Erythroblast (primary cell): ENCODE results near the gene SYP.

Source experiments
- DNase-seq, 2 experiments: peaks; one replicate each; lab custom pipeline; 2025; lab: John Stamatoyannopoulos, UW
- GATA1 ChIP-seq: IDR thresholded peaks from 2 replicates; pipeline ENCODE4 v1.6.1; 2011; ENCODE audit warnings: low read depth, mild to moderate bottlenecking, control low read depth, low read length, moderate library complexity
- POLR2A ChIP-seq: IDR thresholded peaks from 2 replicates; pipeline ENCODE4 v1.6.1; 2011; ENCODE audit warnings: mild to moderate bottlenecking, low read length

Gene SYP

GRCh38 chrX:49231333-49232000 lies 31.5 kb upstream of the SYP start:
- DNase-seq: no peak
- TF ChIP-seq POLR2A: no peak
- no peak for TF ChIP-seq GATA1

GRCh38 chrX:49230500-49231232 lies 30.7 kb upstream of the SYP start:
- DNase-seq: peak; percentile 58 to 61
- TF ChIP-seq GATA1: no peak
- no peak for TF ChIP-seq POLR2A

DNA sequence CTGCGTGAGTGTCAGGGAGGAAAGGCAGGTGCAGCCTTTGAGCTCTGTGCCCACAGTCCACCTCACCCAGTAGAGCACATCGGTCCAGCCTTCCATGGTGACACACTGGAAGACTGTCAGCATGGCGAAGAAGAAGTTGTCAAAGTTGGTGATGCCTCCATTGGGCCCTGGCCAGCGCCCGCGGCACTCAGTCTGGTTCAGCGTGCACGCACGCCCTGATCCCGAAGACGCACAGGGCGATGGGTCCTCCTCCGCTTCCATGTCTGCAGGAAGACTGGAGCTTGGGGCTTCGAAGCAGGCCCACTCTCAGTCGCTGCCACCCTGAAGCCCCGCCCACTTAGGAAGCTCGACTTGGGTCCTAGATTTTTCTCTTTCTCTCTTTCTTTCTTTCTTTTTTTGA lies 28.2 kb upstream of the SYP start:
- TF ChIP-seq POLR2A (no peak), GATA1 (no peak)

GRCh38 chrX:49227726-49228125 lies 27.7 kb upstream of the SYP start:
- TF ChIP-seq POLR2A: no peak
- no peak for TF ChIP-seq GATA1
- DNase-seq: no peak

More for the DNA sequence above, 28.2 kb upstream of the SYP start:
- DNase-seq: no peak

DNA sequence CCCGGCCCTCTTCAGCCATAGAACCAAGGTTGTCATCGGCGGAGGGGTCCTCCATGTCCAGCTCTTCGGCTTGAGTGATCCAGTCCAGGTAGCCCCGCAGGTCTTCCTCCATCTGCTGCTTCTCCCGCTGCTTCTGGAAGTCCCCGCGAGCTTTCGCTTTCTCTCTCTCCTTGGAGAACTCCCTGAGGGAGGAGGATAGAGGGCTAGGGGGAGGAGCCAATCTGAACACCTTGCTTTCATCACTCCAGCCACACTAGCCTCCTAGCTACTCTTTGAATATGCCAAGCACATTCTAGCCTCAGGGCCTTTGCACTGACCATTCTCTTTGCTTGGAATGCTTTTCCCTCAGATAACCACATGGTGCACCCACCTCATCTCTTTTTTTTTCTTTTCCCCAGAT lies 27.0 kb upstream of the SYP start:
- no peak for DNase-seq
- TF ChIP-seq GATA1: no peak
- TF ChIP-seq POLR2A: no peak

DNA sequence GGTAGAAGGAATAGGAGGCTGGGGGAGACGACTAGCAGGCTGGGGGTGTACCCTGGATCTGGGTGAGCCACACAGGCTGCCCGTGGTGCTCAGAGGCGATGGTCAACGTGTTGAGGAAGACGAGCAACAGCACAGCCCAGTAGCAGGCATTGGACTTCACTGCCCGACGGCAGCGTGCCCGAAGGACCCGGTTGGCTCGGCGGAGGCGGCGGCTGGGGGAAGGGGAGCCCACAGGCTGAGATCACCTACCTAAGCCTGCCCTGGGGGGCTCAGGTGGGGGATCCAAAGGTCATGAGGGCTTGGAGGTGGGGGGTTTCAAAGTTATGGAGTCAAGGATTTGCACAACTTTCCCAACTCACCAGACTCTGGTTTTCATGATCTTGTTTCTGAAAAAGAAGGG lies 25.9 kb upstream of the SYP start:
- TF ChIP-seq GATA1 (no peak), POLR2A (no peak)
- DNase-seq: no peak

- TF ChIP-seq POLR2A: no peak
- no peak for TF ChIP-seq GATA1
- DNase-seq: no peak
Measured at GRCh38 chrX:49221868-49222267, 21.9 kb upstream of the SYP start.

DNA sequence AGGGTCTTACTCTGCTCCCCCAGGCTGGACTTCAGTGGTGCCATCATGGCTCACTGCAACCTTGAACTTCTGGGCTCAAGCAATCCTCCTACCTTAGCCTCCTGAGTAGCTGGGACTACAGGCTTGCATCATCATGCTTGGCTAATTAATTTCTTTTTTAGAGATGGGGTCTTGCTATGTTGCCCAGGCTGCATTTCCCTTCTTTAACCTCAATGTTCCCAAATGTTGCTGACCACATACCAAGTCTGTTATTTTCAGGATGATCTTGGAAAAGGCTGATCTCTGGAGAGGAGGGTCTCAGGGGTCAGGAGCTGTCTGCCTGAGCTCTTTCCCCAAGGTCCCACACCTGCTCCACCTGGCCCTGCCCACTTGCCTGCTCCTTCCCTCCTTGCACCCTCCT lies 20.1 kb upstream of the SYP start:
- TF ChIP-seq GATA1 (no peak), POLR2A (no peak)
- no peak for DNase-seq

DNA sequence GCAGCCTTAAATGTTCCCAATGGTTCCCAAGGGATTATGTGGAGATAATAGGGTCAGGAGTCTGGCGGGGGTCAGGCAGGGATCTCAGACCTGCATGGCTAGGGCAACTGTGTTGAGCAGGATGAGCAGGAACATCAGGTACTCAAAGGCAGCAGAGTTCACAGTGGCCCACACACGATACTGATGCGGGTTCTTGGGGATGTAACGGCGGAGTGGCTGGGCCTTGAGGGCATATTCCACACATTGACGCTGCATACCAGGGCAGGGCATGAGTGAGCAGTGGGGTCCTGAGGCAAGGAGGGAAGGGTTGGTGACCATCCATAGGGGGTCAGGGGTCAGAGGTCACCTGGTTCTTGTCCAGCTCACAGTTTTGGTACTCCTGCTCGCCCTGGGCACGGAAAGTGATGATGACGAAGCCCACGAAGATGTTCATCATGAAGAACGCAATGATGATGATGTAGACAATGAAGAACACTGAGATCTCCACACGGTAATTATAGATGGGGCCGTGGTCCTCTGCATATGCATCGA lies 15.1 kb upstream of the SYP start:
- no peak for TF ChIP-seq POLR2A
- no peak for TF ChIP-seq GATA1

GRCh38 chrX:49214416-49214815 lies 14.4 kb upstream of the SYP start:
- no peak for TF ChIP-seq GATA1
- no peak for TF ChIP-seq POLR2A
- no peak for DNase-seq

More for the DNA sequence above, 15.1 kb upstream of the SYP start:
- no peak for DNase-seq

DNA sequence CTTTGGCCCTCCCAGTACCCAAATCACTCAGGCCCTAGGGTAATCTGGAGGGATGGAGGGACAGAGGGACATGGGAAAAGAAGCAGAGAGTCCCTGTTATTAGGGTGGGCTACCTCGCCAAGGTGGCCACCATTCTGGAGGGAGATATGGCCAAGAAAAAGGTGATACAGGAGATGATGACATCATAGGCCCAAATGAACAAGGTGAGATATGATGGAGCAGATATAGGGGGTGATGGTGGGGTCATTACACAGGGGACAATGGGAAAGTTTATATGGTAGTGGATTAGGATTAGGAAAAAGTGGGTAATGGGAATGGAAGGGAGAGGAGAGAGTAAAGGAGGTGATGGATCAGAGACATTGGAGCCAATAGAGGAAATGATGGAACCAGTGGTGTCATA lies 12.9 kb upstream of the SYP start:
- no peak for DNase-seq
- no peak for TF ChIP-seq POLR2A
- no peak for TF ChIP-seq GATA1

- DNase-seq: no peak
- no peak for TF ChIP-seq POLR2A
Measured at GRCh38 chrX:49212209-49212608, 12.2 kb upstream of the SYP start.

- DNase-seq: no peak
- no peak for TF ChIP-seq GATA1
- TF ChIP-seq POLR2A: no peak
Measured at GRCh38 chrX:49211074-49211473, 11.1 kb upstream of the SYP start.

DNA sequence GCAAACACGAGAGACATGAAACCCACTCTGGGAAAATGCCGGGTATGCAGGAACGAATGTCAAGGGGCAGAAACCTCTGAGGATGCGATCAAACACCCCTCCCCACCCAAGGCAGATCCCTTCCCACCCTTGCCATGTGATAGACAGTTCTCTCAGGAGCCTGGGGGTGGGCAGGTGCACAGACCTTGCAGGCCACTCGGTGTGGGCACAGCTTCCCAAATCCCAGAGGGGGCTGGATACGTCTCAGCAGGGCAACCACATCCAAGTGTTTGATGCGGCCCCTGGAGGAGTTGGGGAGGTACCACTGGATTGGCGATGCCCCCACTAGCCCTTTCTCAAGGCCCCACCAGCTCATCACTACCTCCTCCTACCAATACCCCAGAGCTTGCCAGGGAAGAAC lies 10.4 kb upstream of the SYP start:
- TF ChIP-seq GATA1 (no peak), POLR2A (no peak)

More for the DNA sequence above, 10.4 kb upstream of the SYP start:
- no peak for DNase-seq
